AG10803 (cell line): Measurements from ENCODE around the gene DYNLL1.

Experiments used
- DNase-seq: peaks from one replicate; pipeline ENCODE4 v3.0.0; 2010; ENCODE audit warnings: low read depth
- H3K4me3 ChIP-seq: 2 replicates; pipeline ENCODE4 v1.5.1; 2011; ENCODE audit warnings: mild to moderate bottlenecking, low read length, control low read depth
- CTCF ChIP-seq: conservative IDR thresholded peaks from 2 replicates; pipeline ENCODE4 v1.5.1; 2011; ENCODE audit warnings: mild to moderate bottlenecking, low read length, control low read depth, inconsistent platforms

DYNLL1 gene

GRCh38 chr12:120488057-120488640 is 7.8 kb upstream of the DYNLL1 start:
- no peak for DNase-seq
- no peak overlapping the region for H3K4me3 ChIP-seq
- TF ChIP-seq CTCF: no peak

- TF ChIP-seq CTCF: no peak
- no peak for DNase-seq
- no peak overlapping the region for H3K4me3 ChIP-seq
These were observed 6.9 kb upstream of the DYNLL1 start for GRCh38 chr12:120489018-120489417.

- no peak for TF ChIP-seq CTCF
- DNase-seq: no peak
- no peak overlapping the region for H3K4me3 ChIP-seq
These were observed 5.6 kb upstream of the DYNLL1 start for GRCh38 chr12:120490325-120490724.

- DNase-seq: no peak
- TF ChIP-seq CTCF: no peak
- H3K4me3 ChIP-seq: no peak overlapping the region
These were observed 4.9 kb upstream of the DYNLL1 start for GRCh38 chr12:120490833-120491512.

GRCh38 chr12:120495186-120495730 is 655 bp upstream of the DYNLL1 start:
- no peak for DNase-seq
- peak overlapping the region; percentile 77 for H3K4me3 ChIP-seq
- no peak for TF ChIP-seq CTCF

- peak overlapping the region; percentile 90 for H3K4me3 ChIP-seq
- no peak for TF ChIP-seq CTCF
- peak; percentile 38 for DNase-seq
These were observed 764 bp downstream of the DYNLL1 start for GRCh38 chr12:120496413-120497340.
